ENCODE results near the gene ERMN.
"Not testable (repeated sequence)": the region's sequence is repeated elsewhere in the genome, so short reads cannot be mapped to it uniquely, and the experiment has no call there.

ERMN gene

GRCh38 chr2:157325786-157326185 is at the start of gene ERMN:
Gene ERMN, minus strand, starts transcription at chr2:157325824. Its CDS starts 182 bp downstream, at chr2:157325642.
- DNase-seq: no peak

- DNase-seq: no peak
Measured at GRCh38 chr2:157375384-157375783, 49.8 kb upstream of the ERMN start.

GRCh38 chr2:157368508-157368907 is 42.9 kb upstream of the ERMN start:
- not testable (repeated sequence) for DNase-seq

- DNase-seq: no peak
Measured at GRCh38 chr2:157367704-157368103, 42.1 kb upstream of the ERMN start.

- DNase-seq: no peak
Measured at GRCh38 chr2:157364257-157364974, 38.8 kb upstream of the ERMN start.

GRCh38 chr2:157363612-157364101 is 38.0 kb upstream of the ERMN start:
- no peak for DNase-seq

GRCh38 chr2:157362627-157363026 is 37.0 kb upstream of the ERMN start:
- no peak for DNase-seq

- DNase-seq: no peak
Measured at GRCh38 chr2:157361526-157361925, 35.9 kb upstream of the ERMN start.

- no peak for DNase-seq
Measured at GRCh38 chr2:157359628-157360027, 34.0 kb upstream of the ERMN start.

GRCh38 chr2:157355618-157356017 is 30.0 kb upstream of the ERMN start:
- no peak for DNase-seq

- DNase-seq: no peak
Measured at GRCh38 chr2:157349949-157350515, 24.4 kb upstream of the ERMN start.

- no peak for DNase-seq
Measured at GRCh38 chr2:157348291-157348921, 22.8 kb upstream of the ERMN start.

GRCh38 chr2:157345647-157346389 is 20.2 kb upstream of the ERMN start:
- DNase-seq: no peak

- not testable (repeated sequence) for DNase-seq
Measured at GRCh38 chr2:157341381-157341780, 15.8 kb upstream of the ERMN start.

- no peak for DNase-seq
Measured at GRCh38 chr2:157339965-157340655, 14.5 kb upstream of the ERMN start.

- no peak for DNase-seq
Measured at GRCh38 chr2:157337978-157338377, 12.4 kb upstream of the ERMN start.

GRCh38 chr2:157336137-157337010 is 10.8 kb upstream of the ERMN start:
- DNase-seq: peak in 1 of 2 experiments; percentile 12

- no peak for DNase-seq
Measured at GRCh38 chr2:157334797-157335196, 9.2 kb upstream of the ERMN start.

GRCh38 chr2:157334335-157334734 is 8.7 kb upstream of the ERMN start:
- no peak for DNase-seq

- DNase-seq: no peak
Measured at GRCh38 chr2:157333304-157334047, 7.9 kb upstream of the ERMN start.

GRCh38 chr2:157329524-157329923 is 3.9 kb upstream of the ERMN start:
- no peak for DNase-seq
